Measurements from ENCODE around the gene GRIN2D.
A peak's percentile ranks its signal among the peaks of the same experiment; 100 is the strongest.

GRIN2D gene

DNA sequence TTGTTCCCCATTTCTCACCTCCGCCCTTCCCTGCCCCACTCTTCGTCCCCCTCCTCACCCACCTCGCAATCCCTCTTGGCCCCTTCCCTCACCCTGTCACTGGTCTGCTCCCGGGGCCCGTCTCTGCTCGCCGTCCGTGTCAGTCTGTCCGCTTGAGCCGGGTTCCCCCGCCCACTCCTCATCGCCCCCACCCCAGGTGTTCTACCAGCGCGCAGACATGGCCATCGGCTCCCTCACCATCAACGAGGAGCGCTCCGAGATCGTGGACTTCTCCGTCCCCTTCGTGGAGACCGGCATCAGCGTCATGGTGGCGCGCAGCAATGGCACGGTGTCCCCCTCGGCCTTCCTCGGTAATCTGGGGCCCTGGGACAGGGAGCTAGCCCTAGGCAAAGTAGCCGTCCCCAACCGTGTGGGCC lies 22.3 kb downstream of the GRIN2D start:
- Histone ChIP-seq H4K20me1 (ENCODE audit: insufficient read depth) (no peaks in the 10 kb centered on the region), H3K27me3 (ENCODE audit: insufficient read depth, low read depth) (peaks cover 10% of the 10 kb centered on the region; the same call in 1 of the 2 replicates), H3K79me2 (ENCODE audit: insufficient read depth, low read depth) (no peaks in the 10 kb centered on the region), H3K4me1 (ENCODE audit: low read depth, poor library complexity, severe bottlenecking) (peaks cover 35% of the 10 kb centered on the region), H3K36me3 (ENCODE audit: insufficient read depth) (no peaks in the 10 kb centered on the region), H3K4me3 (IDR thresholded peaks at IDR 0.05; ENCODE audit: insufficient read depth, low read depth, low read length) (no peak overlapping the region), H3K9ac (no peak overlapping the region), H2AFZ (ENCODE audit: low read depth) (no peak overlapping the region; the same call in 1 of the 2 replicates), H3K4me2 (peak overlapping the region; percentile 36; the same call in 1 of the 2 replicates), H3K27ac (no peak overlapping the region)
- TF ChIP-seq, protein P1, sequence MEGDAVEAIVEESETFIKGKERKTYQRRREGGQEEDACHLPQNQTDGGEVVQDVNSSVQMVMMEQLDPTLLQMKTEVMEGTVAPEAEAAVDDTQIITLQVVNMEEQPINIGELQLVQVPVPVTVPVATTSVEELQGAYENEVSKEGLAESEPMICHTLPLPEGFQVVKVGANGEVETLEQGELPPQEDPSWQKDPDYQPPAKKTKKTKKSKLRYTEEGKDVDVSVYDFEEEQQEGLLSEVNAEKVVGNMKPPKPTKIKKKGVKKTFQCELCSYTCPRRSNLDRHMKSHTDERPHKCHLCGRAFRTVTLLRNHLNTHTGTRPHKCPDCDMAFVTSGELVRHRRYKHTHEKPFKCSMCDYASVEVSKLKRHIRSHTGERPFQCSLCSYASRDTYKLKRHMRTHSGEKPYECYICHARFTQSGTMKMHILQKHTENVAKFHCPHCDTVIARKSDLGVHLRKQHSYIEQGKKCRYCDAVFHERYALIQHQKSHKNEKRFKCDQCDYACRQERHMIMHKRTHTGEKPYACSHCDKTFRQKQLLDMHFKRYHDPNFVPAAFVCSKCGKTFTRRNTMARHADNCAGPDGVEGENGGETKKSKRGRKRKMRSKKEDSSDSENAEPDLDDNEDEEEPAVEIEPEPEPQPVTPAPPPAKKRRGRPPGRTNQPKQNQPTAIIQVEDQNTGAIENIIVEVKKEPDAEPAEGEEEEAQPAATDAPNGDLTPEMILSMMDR (conservative IDR thresholded peaks at IDR 0.05; ENCODE audit: low read depth, low read length): no peak

DNA sequence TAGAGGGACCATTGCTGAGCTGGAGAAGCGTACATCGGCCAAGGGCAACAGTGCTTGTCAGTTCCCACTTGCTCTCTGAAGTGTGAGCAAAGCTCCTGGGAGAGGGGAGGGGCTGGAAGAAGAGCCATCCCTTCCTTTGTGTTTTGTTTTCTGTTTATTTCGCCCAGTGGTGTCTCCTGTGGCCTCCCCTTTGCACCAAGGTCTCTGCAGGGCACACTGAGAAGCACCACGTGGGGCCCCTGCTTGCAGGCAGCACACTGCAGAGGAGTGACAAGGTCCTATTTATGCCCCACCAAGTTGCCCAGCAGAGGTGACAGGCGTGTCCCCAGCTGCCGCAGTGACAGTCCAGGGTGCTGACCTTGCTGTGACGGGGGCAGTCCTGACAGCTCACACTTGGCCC lies 24.0 kb downstream of the GRIN2D start:
- H3K4me1 ChIP-seq (ENCODE audit: low read depth, poor library complexity, severe bottlenecking): peaks cover 35% of the 10 kb centered on the region
- no peaks in the 10 kb centered on the region for H3K36me3 ChIP-seq (ENCODE audit: insufficient read depth)
- H3K27ac ChIP-seq: no peak overlapping the region
- no peak overlapping the region for H3K4me2 ChIP-seq
- H3K27me3 ChIP-seq (ENCODE audit: insufficient read depth, low read depth): peaks cover 10% of the 10 kb centered on the region; the same call in 1 of the 2 replicates
- H3K4me3 ChIP-seq (IDR thresholded peaks at IDR 0.05; ENCODE audit: insufficient read depth, low read depth, low read length): no peak overlapping the region
- H2AFZ ChIP-seq (ENCODE audit: low read depth): no peak overlapping the region
- no peaks in the 10 kb centered on the region for H4K20me1 ChIP-seq (ENCODE audit: insufficient read depth)
- TF ChIP-seq, protein P1 (conservative IDR thresholded peaks at IDR 0.05; ENCODE audit: low read depth, low read length): no peak
- H3K9ac ChIP-seq: no peak overlapping the region
- no peaks in the 10 kb centered on the region for H3K79me2 ChIP-seq (ENCODE audit: insufficient read depth, low read depth)

DNA sequence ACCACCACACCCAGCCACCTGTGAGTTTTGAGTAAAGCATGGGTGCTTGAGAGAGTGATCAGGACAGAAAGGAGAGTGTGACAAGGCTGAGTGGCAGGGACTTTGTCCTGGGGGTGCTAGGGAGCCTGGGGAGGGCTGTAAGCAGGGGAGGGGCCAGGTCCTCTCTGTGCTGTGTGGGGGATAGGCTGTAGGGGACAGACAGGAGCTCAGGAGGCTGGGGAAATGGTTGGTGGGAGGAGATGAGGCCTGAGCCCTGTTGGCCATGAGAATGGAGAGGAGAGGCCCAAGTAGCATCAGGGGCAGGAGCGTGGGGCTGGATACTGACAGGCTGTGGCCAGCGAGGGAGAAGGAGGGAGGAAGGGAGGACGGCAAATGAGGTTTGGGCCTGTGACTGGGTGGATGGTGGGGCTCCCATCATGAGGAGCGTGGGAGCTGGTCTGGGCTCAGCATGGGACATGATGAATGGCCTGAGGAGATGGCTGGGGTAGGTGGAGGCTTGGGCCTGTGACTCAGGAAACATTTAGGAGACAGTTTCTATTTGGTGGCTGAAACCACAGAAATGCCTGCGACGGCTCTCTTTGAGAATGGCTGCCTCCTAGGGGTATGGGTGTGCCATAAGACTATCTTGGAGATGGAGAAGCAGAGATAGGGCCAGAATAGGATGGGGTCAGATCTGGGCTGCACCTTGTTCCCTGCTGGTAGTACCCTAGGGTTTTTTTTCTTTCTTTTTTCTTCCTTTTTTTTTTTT lies 25.0 kb downstream of the GRIN2D start:
- TF ChIP-seq, protein P1 (conservative IDR thresholded peaks at IDR 0.05; ENCODE audit: low read depth, low read length): peak; percentile 57
- peak overlapping the region; percentile 39; the same call in 1 of the 2 replicates for H3K9ac ChIP-seq
- peak overlapping the region; percentile 100 for H2AFZ ChIP-seq (ENCODE audit: low read depth)

DNA sequence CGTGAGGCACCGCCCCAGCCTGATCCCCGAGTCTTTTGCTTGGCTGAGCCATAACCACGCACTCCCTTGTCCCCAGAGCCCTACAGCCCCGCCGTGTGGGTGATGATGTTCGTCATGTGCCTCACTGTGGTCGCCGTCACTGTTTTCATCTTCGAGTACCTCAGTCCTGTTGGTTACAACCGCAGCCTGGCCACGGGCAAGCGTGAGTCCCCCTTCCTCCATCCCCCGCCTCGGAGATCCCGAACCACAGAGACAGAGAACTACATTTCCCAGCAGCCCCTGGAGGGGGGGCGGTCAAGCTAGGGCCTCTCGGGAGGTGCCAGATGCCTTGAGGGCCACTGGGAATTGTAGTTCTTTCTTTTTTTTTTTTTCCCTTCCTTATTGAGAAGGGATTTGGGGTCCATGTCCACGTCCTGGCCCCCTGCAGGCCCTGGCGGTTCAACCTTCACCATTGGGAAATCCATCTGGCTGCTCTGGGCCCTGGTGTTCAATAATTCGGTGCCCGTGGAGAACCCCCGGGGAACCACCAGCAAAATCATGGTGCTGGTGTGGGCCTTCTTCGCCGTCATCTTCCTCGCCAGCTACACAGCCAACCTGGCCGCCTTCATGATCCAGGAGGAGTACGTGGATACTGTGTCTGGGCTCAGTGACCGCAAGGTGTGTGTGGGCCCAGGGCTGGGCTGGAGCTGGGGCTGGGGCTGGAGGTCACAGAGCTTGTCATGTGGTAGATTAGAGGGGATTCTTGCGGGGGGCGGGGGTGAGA lies 25.9 kb downstream of the GRIN2D start:
- TF ChIP-seq, protein P1 (conservative IDR thresholded peaks at IDR 0.05; ENCODE audit: low read depth, low read length): no peak; the same call in 1 of the 2 replicates
- Histone ChIP-seq H3K9ac (peak overlapping the region; percentile 39; the same call in 1 of the 2 replicates), H3K27ac (peak overlapping the region; percentile 61)

More for the DNA sequence above, 25.0 kb downstream of the GRIN2D start:
- Histone ChIP-seq H3K27me3 (ENCODE audit: insufficient read depth, low read depth) (peaks cover 10% of the 10 kb centered on the region; the same call in 1 of the 2 replicates), H3K4me1 (ENCODE audit: low read depth, poor library complexity, severe bottlenecking) (peaks cover 35% of the 10 kb centered on the region), H4K20me1 (ENCODE audit: insufficient read depth) (no peaks in the 10 kb centered on the region), H3K79me2 (ENCODE audit: insufficient read depth, low read depth) (no peaks in the 10 kb centered on the region), H3K27ac (peak overlapping the region; percentile 61), H3K4me2 (peak overlapping the region; percentile 73), H3K4me3 (IDR thresholded peaks at IDR 0.05; ENCODE audit: insufficient read depth, low read depth, low read length) (no peak overlapping the region), H3K36me3 (ENCODE audit: insufficient read depth) (no peaks in the 10 kb centered on the region)

More for the DNA sequence above, 25.9 kb downstream of the GRIN2D start:
- Histone ChIP-seq H3K27me3 (ENCODE audit: insufficient read depth, low read depth) (peaks cover 6% of the 10 kb centered on the region; the same call in 1 of the 2 replicates), H4K20me1 (ENCODE audit: insufficient read depth) (no peaks in the 10 kb centered on the region), H3K4me3 (IDR thresholded peaks at IDR 0.05; ENCODE audit: insufficient read depth, low read depth, low read length) (no peak overlapping the region), H2AFZ (ENCODE audit: low read depth) (peak overlapping the region; percentile 100), H3K36me3 (ENCODE audit: insufficient read depth) (no peaks in the 10 kb centered on the region), H3K4me2 (peak overlapping the region; percentile 73), H3K4me1 (ENCODE audit: low read depth, poor library complexity, severe bottlenecking) (peaks cover 35% of the 10 kb centered on the region), H3K79me2 (ENCODE audit: insufficient read depth, low read depth) (no peaks in the 10 kb centered on the region)
